Measurements from ENCODE around the gene DNMT3A.

- TF ChIP-seq, protein P1, sequence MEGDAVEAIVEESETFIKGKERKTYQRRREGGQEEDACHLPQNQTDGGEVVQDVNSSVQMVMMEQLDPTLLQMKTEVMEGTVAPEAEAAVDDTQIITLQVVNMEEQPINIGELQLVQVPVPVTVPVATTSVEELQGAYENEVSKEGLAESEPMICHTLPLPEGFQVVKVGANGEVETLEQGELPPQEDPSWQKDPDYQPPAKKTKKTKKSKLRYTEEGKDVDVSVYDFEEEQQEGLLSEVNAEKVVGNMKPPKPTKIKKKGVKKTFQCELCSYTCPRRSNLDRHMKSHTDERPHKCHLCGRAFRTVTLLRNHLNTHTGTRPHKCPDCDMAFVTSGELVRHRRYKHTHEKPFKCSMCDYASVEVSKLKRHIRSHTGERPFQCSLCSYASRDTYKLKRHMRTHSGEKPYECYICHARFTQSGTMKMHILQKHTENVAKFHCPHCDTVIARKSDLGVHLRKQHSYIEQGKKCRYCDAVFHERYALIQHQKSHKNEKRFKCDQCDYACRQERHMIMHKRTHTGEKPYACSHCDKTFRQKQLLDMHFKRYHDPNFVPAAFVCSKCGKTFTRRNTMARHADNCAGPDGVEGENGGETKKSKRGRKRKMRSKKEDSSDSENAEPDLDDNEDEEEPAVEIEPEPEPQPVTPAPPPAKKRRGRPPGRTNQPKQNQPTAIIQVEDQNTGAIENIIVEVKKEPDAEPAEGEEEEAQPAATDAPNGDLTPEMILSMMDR (IDR thresholded peaks at IDR 0.05): no peak
- TF ChIP-seq POLR2A (IDR thresholded peaks at IDR 0.05): no peak
- no peak for TF ChIP-seq POLR2AphosphoS5 (IDR thresholded peaks at IDR 0.05)
Measured at GRCh38 chr2:25246558-25247290, 95.0 kb downstream of the DNMT3A start.

All from sigmoid colon (tissue), 4 donors.